Skin of body (tissue), 2 donors: ENCODE measurements around the gene LRRC75B. TPM values are rescaled to one million over a fixed set of nuclear protein-coding genes. Genes with fewer than 3 reads are reported as not detected.

Experiments used
- DNase-seq: peaks from one replicate; lab custom pipeline; 2025; lab: John Stamatoyannopoulos, UW
- total RNA-seq: library from RNA; depleted of rRNA; stranded (reverse); fragments of >200 nt; gene quantifications from one replicate; pipeline ENCODE4 v1.2.3, GENCODE V29; 2014

LRRC75B gene
- total RNA-seq, 1 donor from 2014 or later, result 6.2 TPM

DNA sequence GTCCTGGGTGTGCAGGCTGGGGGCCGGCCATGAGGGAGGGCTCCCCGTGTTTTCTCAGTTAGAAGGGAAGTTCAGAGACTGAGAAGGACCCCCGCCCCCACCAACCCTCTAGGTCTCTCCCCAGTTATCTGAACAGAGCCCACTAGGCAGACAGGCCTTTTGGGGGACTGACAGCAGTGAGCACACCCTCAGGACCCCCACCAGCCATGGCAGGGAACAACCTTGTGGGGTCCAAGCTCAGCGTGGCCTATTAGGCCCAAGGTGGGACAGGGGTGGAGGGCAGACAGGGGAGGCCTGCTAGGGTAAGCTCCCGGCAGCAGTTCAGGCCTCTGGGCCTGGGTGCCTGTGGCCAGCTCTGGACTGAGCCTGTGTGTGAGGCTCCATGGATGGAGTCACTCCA, 5.6 kb downstream of the LRRC75B start:
- no peak for DNase-seq

DNA sequence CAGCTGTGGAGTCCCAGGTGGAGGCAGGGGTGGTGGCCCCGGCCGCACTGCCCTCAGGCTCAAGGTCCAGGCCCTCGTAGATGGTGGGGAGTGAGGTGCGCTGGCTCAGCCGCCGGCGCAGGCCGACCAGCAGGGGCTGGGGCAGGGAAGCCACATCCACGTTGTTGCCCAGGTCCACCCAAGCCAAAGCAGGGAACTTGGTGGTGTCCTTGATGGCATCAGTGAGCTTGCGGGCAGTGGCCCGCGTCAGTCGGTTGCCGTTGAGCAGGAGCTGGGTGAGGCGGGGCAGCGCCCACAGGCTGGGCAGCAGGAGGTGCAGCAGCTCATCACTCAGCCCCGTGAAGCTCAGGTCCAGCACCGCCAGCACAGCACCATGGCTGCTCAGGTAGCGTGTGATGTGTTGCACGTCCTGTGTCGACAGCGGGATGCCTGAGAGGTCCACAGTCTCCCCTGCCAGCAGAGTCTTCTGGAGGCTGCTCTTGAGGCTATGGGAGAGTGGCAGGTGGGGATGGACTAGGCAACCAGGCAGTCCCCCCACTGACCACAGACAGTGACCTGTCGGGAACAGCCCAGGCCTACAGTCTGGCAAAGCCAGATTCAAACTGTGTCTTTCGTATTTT, 6.8 kb downstream of the LRRC75B start:
- DNase-seq, result no peak

DNA sequence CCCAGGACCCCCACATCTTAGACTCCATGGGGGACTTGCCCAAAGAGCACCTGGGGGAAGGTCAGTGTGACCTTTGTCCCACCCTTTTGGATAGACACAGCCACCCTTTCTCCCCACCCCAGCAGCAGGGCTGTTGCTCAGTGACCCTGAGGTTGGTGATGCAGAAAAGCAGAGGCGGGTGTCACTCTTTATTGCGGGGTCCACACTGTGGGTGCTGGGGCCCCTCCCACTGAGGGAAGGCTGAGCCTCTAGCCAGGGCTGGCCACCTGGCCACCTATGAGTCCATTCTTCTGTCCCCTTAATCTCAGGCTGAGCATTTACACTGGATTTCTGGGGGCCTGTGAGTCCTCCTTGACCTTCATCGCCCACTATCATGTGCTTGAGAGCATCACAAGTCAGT, 7.4 kb downstream of the LRRC75B start:
- DNase-seq, result no peak

DNA sequence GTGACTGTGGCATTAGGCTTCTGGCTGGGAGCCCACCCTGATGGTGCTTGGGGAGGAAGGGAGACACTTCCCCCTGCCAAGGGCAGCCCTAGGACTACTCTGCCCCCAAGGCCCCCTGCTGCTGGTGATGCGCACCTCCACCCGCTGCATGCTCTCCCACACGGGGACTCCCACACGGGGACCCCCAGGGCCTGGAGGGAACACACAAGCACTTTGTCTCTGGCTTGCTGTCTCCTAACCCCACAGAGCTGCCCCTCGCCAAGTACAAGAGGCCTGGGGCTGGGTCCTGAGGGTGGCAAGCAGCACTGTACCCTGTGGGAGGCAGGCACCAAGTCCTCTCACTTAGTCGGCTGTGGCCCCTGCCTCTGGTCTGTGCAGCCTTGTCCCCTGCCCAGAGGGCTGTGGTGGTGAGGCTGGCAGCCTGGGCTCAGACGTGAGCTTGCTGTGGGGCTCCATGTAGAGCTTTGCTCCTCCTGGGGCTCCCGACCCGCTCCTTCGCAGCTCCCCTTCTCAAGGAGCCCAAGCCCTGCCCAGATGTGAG, 7.9 kb downstream of the LRRC75B start:
- no peak for DNase-seq

DNA sequence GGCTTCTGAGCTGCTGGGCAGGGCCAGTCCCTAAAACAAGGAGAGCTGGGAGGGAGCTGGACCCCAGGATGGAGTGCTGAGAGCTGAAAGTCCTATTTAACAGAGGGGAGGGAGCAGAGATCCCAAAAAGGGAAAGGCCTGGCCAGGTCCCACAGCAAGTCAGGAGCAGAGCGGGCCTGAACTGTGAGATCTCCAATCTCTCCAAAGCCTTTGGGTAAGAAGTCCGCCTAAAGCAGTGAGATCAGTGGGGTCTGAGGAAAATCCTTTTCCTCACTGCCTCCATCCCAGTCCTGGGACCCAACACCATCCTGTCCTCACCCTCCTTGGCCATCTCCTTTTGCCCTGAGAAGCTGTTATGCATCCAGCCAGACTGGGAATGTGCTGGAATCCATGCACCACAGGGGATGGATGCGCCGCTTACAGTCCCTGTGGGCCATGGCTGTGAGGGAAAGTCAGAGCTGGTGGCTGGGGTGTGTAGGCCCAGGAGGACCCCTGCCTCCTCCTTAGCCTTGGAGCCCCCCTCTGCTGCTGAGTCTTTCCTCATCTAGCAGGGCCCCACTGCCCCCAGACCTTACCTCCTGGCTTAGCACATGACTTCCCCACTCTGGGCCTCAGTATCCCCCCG, 8.6 kb downstream of the LRRC75B start:
- no peak for DNase-seq

DNA sequence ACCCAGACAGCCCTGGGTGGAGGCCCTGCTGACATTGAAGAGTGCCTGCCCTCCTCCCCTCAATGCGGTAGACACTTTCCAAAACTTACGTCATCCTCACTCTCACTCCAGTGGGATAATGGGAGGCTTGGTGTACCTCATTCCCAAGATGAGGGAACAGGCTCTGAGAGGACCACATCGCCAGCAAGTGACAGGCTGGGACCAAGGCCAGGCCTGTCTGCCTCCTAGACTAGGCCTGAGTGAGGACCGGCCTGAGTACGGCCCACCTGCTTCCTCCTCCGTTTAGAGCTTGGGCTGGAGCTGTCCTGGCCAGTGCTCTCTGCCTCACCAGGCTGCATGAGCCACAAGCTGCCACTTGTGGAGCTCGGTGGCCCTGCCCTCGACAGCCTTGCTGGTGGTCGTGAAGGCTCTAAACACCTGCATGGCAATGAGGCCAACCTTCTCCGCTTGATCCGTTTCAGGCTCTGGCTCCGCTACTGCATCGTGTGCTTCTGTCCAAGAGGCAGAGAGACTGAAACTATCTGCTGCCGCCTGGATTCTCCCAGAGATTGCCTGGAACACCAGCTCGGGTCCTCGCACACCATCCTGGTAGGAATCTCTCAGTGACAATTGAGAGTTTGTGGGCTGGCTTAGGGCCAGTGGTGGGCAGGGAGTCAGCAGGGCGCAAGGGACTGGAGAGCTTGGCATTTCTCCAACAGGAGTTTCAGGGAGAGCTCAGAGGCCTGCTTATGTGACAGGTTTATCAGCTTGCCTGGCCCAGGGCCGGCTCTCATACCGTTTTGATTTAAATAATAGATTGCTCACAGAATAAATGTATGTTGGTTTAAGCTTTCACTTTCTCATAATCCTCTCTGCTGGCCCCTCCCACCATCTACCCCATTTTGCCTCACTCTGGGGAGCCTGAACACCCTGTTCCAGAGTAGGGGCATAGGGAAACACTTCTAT, 9.4 kb downstream of the LRRC75B start:
- DNase-seq, result no peak

DNA sequence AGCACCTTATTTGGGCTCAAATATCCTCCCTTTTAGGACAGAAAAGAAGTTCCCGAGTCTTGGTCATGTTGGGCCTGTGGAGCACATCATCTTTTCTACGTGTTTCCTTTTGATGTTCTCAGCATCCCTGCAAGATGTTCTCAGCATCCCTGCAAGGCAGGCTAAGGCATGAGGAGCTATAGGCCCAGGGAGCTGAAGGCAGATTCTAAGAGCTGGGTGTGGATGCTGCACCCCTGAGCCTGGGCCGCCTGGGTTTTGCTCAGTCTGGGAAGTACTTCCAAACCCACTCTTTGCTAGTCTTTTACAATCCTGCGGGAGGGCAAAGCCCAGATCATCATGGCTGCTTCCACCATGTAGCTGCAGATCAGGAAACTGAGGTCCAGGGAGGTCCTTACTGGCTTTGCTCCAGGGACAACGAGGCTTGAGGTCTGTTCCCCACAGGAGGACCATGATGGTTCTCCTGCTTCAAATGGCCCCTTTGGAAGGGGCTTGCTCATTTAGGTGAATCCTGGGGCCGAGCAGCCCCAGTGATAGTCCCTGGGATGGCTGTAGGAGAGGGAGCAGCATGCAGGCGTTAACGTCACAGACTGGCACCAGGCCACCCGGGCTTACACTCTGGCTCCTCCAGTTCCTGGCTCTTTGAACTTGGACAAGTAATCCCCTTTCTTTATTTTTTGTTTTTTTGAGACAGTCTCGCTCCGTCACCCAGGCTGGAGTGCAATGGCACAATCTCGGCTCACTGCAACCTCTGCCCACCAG, 10.6 kb downstream of the LRRC75B start:
- no peak for DNase-seq

DNA sequence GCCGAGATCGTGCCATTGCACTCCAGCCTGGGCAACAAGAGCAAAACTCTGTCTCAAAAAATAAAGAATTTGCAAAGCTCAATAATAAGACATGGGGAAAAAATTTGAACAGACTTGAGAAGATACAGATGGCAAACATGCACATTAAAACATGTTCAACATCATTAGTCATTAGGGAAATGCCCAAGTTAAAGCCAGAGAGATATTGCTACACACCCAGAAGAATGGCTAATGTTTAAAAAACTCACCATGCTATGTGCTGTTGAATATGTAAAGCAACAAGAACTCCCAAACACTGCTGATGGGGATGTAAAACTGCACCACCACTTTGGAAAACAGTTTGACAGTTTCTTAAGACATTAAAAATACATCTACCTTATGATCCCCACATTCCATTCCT, 12.6 kb downstream of the LRRC75B start:
- no peak for DNase-seq

DNA sequence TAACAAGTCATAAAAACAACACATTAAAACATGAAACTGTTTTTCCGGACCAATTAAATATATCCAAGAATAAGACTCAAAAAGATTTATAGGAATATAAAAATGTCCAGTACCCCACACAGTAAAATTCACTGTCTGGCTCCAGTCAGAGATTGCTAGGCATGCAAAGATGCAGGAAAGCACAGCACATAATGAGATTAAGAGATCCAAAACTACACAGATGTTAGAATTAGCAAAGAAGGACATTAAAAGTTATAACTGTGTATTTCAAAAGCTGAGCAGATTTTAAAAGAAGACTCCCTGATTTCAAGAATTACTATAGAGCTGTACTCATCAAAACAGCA, 13.6 kb downstream of the LRRC75B start:
- DNase-seq, result no peak

DNA sequence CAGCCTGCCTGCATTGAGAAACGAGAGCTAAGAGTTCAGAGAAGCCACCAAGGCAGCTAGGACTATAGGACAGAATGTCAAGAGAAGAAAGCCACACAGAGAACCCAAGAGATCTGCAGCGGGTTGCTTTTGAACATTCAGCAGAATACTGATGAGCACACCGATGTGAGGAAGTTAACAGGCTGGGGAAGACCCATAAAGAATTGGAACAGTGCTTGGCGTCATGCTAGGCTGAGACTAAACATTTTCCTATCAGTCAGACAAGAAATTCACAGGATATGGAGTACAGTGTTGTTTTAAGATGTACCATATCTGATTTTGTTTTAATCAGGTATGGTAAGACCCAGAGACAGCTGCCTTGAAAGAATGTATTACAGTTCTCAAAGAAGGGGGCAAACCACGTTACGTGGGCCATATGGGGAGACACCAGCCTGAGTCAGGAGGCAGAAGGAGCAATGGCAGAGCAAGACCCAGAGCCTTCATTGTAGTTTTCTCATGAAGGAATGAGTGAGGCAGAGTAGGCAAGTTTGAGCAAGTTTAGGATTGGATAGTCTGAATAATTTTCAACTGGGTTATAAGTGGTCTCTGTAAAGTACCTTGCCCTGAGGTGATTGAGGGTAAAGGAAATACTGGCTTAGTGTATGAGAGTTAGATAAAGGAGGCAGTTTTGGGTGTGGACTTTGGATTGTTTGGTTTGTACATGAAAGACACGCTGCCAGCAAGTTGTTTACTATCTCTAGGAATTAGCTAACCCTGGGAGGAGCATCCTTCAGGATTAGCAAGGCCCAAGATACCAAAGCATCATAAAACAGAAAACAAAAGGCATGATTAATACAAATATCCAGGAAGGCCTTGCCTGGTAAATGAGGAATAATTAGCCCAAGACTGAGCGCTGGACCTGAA, 14.3 kb downstream of the LRRC75B start:
- DNase-seq, result no peak

DNA sequence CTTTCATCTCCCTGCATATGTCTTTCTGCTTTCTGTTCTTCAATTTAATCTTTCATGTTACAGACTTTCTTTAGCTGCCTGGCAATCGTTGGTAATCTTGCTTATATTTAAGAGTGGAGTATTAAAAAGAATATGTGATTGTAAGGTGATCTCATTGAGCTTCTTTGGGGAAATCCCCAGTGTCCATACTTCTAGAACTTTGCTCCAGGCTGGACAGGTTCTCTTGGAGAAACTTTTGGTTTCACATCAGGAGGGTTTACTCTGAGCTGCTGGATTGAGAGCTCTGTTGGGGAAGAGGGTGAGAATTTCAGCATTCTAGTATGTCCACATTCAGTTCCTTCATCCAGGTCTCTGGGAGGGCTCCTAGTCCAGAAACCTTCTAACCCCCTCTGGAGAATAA, 16.1 kb downstream of the LRRC75B start:
- no peak for DNase-seq

DNA sequence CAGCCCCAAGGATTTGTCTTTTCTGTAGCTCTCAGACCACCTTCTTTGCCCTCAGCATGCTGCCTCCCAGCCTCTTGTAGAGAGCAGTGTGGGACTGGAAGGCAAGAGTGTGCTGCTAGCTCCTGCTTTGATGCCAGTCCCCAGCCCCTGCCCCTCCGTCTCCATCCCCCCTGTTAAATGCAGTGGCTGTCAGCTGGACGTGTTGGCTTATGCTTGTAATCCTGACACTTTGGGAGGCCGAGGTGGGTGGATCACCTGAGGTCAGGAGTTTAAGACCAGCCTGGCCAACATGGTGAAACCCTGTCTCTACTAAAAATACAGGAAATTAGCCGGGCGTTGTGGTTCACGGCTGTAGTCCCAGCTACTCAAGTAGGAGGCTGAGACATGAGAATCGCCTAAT, 21.6 kb downstream of the LRRC75B start:
- no peak for DNase-seq

DNA sequence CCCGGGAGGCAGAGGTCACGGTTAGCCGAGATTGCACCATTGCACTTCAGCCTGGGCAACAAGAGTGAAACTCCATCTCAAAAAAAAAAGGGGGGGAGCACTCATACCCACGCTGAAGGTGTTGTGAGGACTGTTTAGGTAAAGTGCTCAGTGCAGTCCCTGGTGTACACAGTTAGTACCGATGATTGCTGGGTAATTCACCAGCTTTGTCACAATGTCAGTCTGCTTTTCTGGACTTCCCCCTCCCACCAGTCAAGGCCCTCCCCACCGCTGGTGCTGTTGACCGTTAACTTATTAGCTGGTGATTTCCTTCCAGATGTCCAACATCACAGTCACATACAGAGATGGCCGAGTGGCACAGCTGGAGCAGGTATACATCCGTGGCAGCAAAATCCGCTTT, 25.2 kb downstream of the LRRC75B start:
- DNase-seq, result no peak

DNA sequence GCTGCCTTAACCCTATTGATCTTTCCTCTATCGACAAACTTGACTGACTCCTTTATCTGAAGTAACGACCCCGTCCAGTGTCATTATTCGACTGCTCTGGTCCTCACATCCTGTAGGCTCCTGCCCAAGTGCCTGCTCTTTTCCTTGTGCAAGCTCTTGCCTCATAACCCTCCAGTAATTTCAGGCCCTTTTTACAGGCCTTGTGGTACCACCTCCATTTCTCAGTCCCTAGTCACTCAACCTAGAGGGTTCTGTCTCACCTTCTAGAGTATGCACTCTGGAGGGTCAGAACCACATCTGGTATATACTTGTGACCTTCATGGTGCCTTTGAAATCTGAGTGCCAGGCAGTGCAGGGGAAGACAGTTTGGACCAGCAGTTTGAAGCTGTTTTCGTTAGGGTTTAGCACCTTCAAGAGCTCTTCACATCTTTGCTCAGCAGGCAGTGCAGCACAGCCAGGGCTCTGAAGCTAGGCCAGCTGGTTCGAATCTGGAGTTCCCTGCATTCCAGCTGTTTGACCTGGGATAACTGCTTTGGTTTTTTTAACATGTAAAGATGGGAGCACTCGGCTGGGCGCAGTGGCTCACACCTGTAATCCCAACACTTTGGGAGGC, 25.9 kb downstream of the LRRC75B start:
- DNase-seq, result no peak

DNA sequence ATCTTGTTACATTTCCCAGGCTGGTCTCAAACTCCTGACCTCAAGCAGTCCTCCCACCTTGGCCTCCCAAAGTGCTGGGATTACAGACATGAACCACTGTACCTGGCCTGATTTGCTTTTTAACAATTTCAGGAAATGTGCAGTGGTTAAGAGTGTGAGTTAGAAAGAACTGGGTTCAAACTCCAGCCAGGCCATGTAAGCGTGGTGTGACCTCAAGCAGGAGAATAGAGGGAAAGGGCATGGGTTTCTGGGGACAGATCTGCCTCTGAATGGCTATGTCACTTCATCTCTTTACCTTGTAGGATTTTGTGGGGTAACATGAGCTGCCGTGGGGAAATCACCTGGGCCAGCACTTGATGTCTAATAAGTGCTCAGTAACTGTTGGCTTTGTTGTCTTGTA, 27.8 kb downstream of the LRRC75B start:
- DNase-seq, result no peak

DNA sequence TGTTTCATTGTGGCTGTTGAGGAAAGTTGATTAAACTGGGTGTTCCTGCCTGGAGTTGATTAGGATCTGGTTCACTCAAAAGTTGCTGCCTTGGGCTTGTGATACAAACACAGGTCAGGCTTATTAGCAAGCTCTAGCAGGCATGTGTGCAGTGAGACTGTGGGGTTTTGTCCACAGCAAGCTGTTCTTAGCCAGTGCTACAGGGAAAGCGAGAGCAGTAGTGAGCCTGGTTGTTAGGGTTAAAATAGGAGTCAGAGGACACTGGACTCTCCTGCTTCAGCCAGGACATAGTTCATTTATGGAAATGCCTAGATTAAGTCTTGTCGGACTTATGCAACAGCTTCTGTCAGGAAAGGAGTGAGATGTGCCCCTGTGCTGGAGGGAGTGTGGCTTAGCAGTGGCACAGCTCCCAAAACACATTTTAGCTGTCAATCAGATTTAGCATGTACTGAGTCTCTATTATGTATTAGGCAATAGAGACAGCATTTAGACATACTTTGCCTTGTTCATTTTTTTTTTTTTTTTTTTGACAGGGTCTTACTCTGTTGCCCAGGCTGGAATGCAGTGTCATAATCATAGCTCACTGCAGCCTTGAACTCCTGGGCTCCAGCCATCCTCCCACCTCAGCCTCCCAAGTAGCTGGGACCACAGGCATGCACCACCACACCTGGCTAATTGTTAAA, 28.4 kb downstream of the LRRC75B start:
- no peak for DNase-seq

DNA sequence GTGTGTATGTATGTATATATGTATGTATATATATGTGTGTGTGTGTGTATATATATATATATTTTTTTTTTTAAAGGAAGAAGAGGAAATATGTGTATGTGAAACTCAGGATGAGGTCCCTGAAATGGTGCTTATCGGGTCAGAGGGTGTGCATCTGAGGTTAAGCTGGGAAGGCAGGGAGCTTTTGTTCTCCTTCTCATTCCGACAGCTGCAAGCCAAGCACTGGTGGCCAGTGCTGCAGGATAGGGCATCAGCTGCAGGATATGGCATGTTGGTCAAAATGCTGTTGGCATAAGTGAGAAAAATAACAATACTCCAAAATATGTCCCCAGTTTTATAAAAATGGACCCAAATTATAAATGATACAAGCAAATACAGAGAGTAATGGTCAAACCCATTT, 29.6 kb downstream of the LRRC75B start:
- no peak for DNase-seq

DNA sequence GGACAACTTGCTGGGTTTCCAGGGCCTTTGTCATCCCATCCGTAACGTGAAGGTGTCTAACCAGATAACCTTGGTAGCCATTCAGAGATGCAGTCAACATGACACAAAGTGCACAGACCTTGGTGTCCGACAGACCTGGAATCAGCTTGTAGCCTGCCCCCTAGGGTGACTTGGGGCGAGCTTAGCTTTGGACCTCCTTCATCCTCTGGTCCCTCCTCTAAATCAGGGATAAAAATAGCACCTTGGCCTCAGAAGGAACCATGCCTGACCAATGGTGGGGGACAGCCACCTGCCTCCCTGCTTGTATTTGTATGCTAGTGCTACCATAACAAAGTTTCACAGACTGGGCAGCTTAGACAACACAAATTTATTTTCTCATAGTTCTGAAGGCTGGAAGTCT, 33.4 kb downstream of the LRRC75B start:
- DNase-seq, result no peak
